IMR-90 (cell line): ENCODE data around the gene SCNN1B. TPM values are rescaled to one million over a fixed set of nuclear protein-coding genes. Genes with fewer than 3 reads are reported as not detected.

Experiments
- ATAC-seq: fragments of 200-7000 bp; cut with Tn5 transposase; 2 replicates; pipeline ENCODE4 v1.9.1; 2020; ENCODE audit warnings: low read depth, mild to moderate bottlenecking, moderate library complexity
- BruUV-seq: library from RNA; stranded (reverse); fragments of 400-500 nt; replicated peaks from 2 replicates; lab custom pipeline; 2021; lab: Mats Ljungman, UMichigan
- CTCF ChIA-PET: fragments of 300-600 bp; formaldehyde crosslinking; extraction: SDS; loops from one replicate; lab custom pipeline; 2021; ENCODE audit warnings: antibody characterized with exemption; lab: Yijun Ruan, JAX
- POLR2A ChIA-PET: fragments of 300-600 bp; sonication (Branson Sonifier 250); formaldehyde crosslinking; loops from one replicate; lab custom pipeline; 2022; ENCODE audit warnings: antibody characterized with exemption; ENCODE audit not compliant: unreplicated experiment; lab: Charles Lee
- DNase-seq: peaks from one replicate; pipeline ENCODE4 v3.0.0; 2013
- H2AFZ ChIP-seq: replicated peaks from 2 replicates; pipeline ENCODE3; 2013; ENCODE audit warnings: low read length, mild to moderate bottlenecking; ENCODE audit not compliant: poor library complexity
- H2AK5ac ChIP-seq: 2 replicates; pipeline ENCODE4 v1.6.1; 2013; ENCODE audit warnings: low read depth, low read length, inconsistent platforms
- H2AK9ac ChIP-seq: replicated peaks from 2 replicates; pipeline ENCODE3; 2013; ENCODE audit warnings: mild to moderate bottlenecking, low read depth, low read length, moderate library complexity; ENCODE audit not compliant: poor library complexity
- H2BK120ac ChIP-seq: 2 replicates; pipeline ENCODE4 v1.6.1; 2013; ENCODE audit warnings: low read depth, low read length, inconsistent platforms
- H2BK15ac ChIP-seq: 3 replicates; pipeline ENCODE4 v1.6.1; 2013; ENCODE audit warnings: low read depth, low read length, inconsistent platforms
- H2BK20ac ChIP-seq: 2 replicates; pipeline ENCODE4 v1.6.1; 2013; ENCODE audit warnings: low read depth, mild to moderate bottlenecking, inconsistent platforms, low read length, moderate library complexity
- H2BK5ac ChIP-seq: 2 replicates; pipeline ENCODE4 v1.6.1; 2013; ENCODE audit warnings: mild to moderate bottlenecking, low read depth, low read length, inconsistent platforms; ENCODE audit not compliant: poor library complexity, severe bottlenecking
- H3K14ac ChIP-seq: replicated peaks from 2 replicates; pipeline ENCODE4 v1.6.1; 2013; ENCODE audit warnings: low read depth, low read length, inconsistent platforms
- H3K18ac ChIP-seq: 2 replicates; pipeline ENCODE4 v1.6.1; 2013; ENCODE audit warnings: low read depth, low read length, control low read depth
- H3K23ac ChIP-seq: 2 replicates; pipeline ENCODE4 v1.6.1; 2013; ENCODE audit warnings: low read depth, low read length, inconsistent platforms
- H3K27ac ChIP-seq: 2 replicates; pipeline ENCODE4 v1.5.1; 2013; ENCODE audit warnings: mild to moderate bottlenecking, control low read depth, low read length; ENCODE audit not compliant: insufficient read depth
- H3K27me3 ChIP-seq: 2 replicates; pipeline ENCODE4 v1.6.1; 2013; ENCODE audit warnings: low read length; ENCODE audit not compliant: control insufficient read depth, insufficient read depth
- H3K36me3 ChIP-seq: 2 replicates; pipeline ENCODE4 v1.6.1; 2013; ENCODE audit warnings: low read length, mixed read lengths; ENCODE audit not compliant: control insufficient read depth, insufficient read depth
- H3K4ac ChIP-seq: 2 replicates; pipeline ENCODE4 v1.6.1; 2013; ENCODE audit warnings: low read depth, low read length, inconsistent platforms
- H3K4me1 ChIP-seq: 2 replicates; pipeline ENCODE4 v1.6.1; 2013; ENCODE audit warnings: low read length, mixed read lengths; ENCODE audit not compliant: control insufficient read depth, insufficient read depth
- H3K4me2 ChIP-seq: 2 replicates; pipeline ENCODE4 v1.6.1; 2013; ENCODE audit warnings: low read depth, mild to moderate bottlenecking, control low read depth, low read length, moderate library complexity
- H3K4me3 ChIP-seq: 2 replicates; pipeline ENCODE4 v1.5.1; 2013; ENCODE audit warnings: low read depth, mild to moderate bottlenecking, control low read depth, low read length, moderate library complexity; ENCODE audit not compliant: insufficient read depth
- H3K56ac ChIP-seq: 2 replicates; pipeline ENCODE4 v1.6.1; 2013; ENCODE audit warnings: low read length, inconsistent platforms; ENCODE audit not compliant: insufficient read depth; ENCODE audit errors: extremely low read depth
- H3K79me1 ChIP-seq, 2 experiments: 2 replicates each; pipeline ENCODE4 v1.6.1; 2013; ENCODE audit warnings: low read length in 2 of 2, inconsistent platforms in 1 of 2, low read depth in 1 of 2
- H3K9ac ChIP-seq: 2 replicates; pipeline ENCODE4 v1.6.1; 2013; ENCODE audit warnings: low read depth, low read length, control low read depth
- H3K9me1 ChIP-seq: 2 replicates; pipeline ENCODE4 v1.6.1; 2013; ENCODE audit warnings: low read length, inconsistent platforms; ENCODE audit not compliant: insufficient read depth
- H3K9me3 ChIP-seq: 2 replicates; pipeline ENCODE4 v1.6.1; 2013; ENCODE audit warnings: low read length; ENCODE audit not compliant: control insufficient read depth, insufficient read depth
- H4K20me1 ChIP-seq: 2 replicates; pipeline ENCODE4 v1.6.1; 2013; ENCODE audit warnings: low read length, inconsistent platforms; ENCODE audit not compliant: insufficient read depth
- H4K5ac ChIP-seq: 2 replicates; pipeline ENCODE4 v1.6.1; 2013; ENCODE audit warnings: mild to moderate bottlenecking, low read depth, low read length, control low read depth
- H4K8ac ChIP-seq, 2 experiments: 2 replicates each; pipeline ENCODE4 v1.6.1; 2013; ENCODE audit warnings: low read depth in 2 of 2, low read length in 2 of 2, control low read depth in 1 of 2, inconsistent platforms in 1 of 2
- H4K91ac ChIP-seq: 2 replicates; pipeline ENCODE4 v1.6.1; 2013; ENCODE audit warnings: low read depth, low read length, inconsistent platforms; ENCODE audit not compliant: insufficient read depth
- BHLHE40 ChIP-seq: fragments of 150-350 bp; IDR thresholded peaks from 2 replicates; pipeline ENCODE4 v1.6.1; 2016; ENCODE audit warnings: mild to moderate bottlenecking, low read depth, low read length
- CEBPB ChIP-seq: IDR thresholded peaks from 2 replicates; pipeline ENCODE4 v1.6.1; 2012; ENCODE audit warnings: low read depth, low read length, improper control_type of control experiment
- CHD1 ChIP-seq: IDR thresholded peaks from 2 replicates; pipeline ENCODE4 v1.6.1; 2012; ENCODE audit warnings: low read depth, low read length, improper control_type of control experiment
- FOS ChIP-seq: fragments of 150-350 bp; IDR thresholded peaks from 2 replicates; pipeline ENCODE4 v1.6.1; 2016; ENCODE audit warnings: low read depth, low read length
- MAFK ChIP-seq: IDR thresholded peaks from 2 replicates; pipeline ENCODE4 v1.6.1; 2012; ENCODE audit warnings: low read depth, low read length, improper control_type of control experiment
- MAZ ChIP-seq: IDR thresholded peaks from 2 replicates; pipeline ENCODE4 v1.6.1; 2012; ENCODE audit warnings: low read depth, mild to moderate bottlenecking, low read length, improper control_type of control experiment, moderate library complexity, borderline replicate concordance
- MXI1 ChIP-seq: IDR thresholded peaks from 2 replicates; pipeline ENCODE4 v1.6.1; 2012; ENCODE audit warnings: low read depth, mild to moderate bottlenecking, low read length, moderate library complexity, borderline replicate concordance
- NFE2L2 ChIP-seq: fragments of 150-350 bp; IDR thresholded peaks from 2 replicates; pipeline ENCODE4 v1.6.1; 2016; ENCODE audit warnings: low read depth, mild to moderate bottlenecking, low read length
- POLR2A ChIP-seq: IDR thresholded peaks from 2 replicates; pipeline ENCODE4 v1.6.1; 2012; ENCODE audit warnings: mild to moderate bottlenecking, low read depth, low read length
- RAD21 ChIP-seq: IDR thresholded peaks from 2 replicates; pipeline ENCODE4 v1.6.1; 2012; ENCODE audit warnings: low read length, improper control_type of control experiment
- RCOR1 ChIP-seq: IDR thresholded peaks from 2 replicates; pipeline ENCODE4 v1.6.1; 2012; ENCODE audit warnings: mild to moderate bottlenecking, low read length, improper control_type of control experiment; ENCODE audit not compliant: insufficient replicate concordance
- RFX5 ChIP-seq: IDR thresholded peaks from 2 replicates; pipeline ENCODE4 v1.8.0; 2012; ENCODE audit warnings: low read depth, mild to moderate bottlenecking, low read length, moderate library complexity
- SMC3 ChIP-seq: fragments of 150-350 bp; IDR thresholded peaks from 2 replicates; pipeline ENCODE4 v1.6.1; 2016; ENCODE audit warnings: low read depth, mild to moderate bottlenecking, antibody characterized with exemption, low read length, moderate library complexity
- WGBS, 2 experiments: methylation state at CpG; one replicate each; pipeline versions ENCODE4 v1.1.5 to v1.1.7; 2013; ENCODE audit warnings: missing lambda C conversion rate in 2 of 2; ENCODE audit not compliant: insufficient read length in 1 of 2; ENCODE audit errors: extremely low coverage in 2 of 2; 5-methylcytosine and 5-hydroxymethylcytosine counted together
- dilution Hi-C: fragments of 300-500 bp; cut with HindIII; formaldehyde crosslinking; loops from one replicate; pipeline ENCODE4 v1.14.3; 2018; ENCODE audit warnings: low sequenced_read_pairs; ENCODE audit not compliant: unreplicated experiment
- in situ Hi-C: fragments of 300-500 bp; cut with MboI; formaldehyde crosslinking; loops from 3 replicates; pipeline ENCODE4 v1.14.3; 2019; ENCODE audit warnings: low sequenced_read_pairs, inconsistent platforms, mixed read lengths
- intact Hi-C: fragments of 100-400 bp; cut with micrococcal nuclease; formaldehyde crosslinking; loops from 2 replicates; pipeline ENCODE4 v1.10.0; 2022
- polyA plus RNA-seq, 3 experiments: library from polyadenylated mRNA; depleted of rRNA; stranded (reverse); fragments of >200 nt; gene quantifications; 2 replicates each; pipeline ENCODE4 v1.2.3, GENCODE V29; 2012; ENCODE audit warnings: low replicate concordance in 1 of 3
- total RNA-seq: library from RNA; depleted of rRNA; stranded (reverse); fragments of >200 nt; gene quantifications from 2 replicates; pipeline ENCODE4 v1.2.3, GENCODE V29; 2012
- TF ChIP-seq, protein P1 (sequence below): fragments of 150-350 bp; IDR thresholded peaks from 2 replicates; pipeline ENCODE4 v1.6.1; 2017; ENCODE audit warnings: mild to moderate bottlenecking, antibody characterized with exemption, low read length, low read depth
- TF ChIP-seq, protein P2 (sequence below): fragments of 150-350 bp; IDR thresholded peaks from 2 replicates; pipeline ENCODE4 v1.6.1; 2016; ENCODE audit warnings: low read depth, mild to moderate bottlenecking, low read length, moderate library complexity, borderline replicate concordance
- TF ChIP-seq, protein P3 (sequence below): conservative IDR thresholded peaks from 2 replicates; pipeline ENCODE4 v1.5.1; 2012; ENCODE audit warnings: mild to moderate bottlenecking, low read depth, low read length, improper control_type of control experiment

The SCNN1B gene
- total and polyA plus RNA-seq, 2 of the 4 experiments (the other 2 are of a cell fraction), result not detected

DNA sequence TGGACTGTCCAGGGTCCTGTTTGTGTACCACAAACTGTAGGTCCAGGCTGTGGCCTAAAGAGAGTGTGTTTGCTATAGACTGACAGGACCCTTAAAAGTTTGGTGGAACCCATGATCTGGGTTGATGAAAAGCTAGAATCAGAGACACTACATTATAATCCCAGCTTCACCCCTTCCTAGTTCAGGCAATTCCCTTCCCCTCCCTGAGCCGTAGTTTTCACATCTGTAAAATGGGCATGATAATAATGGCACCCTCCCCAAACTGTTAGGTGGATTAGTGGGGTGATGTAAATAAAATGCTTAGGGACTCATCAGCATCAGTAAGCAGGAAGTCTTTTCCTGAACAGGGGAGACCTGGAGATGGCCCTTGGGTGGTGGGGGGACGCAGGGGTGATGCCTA lies 2.5 kb downstream of the SCNN1B start:
- Histone ChIP-seq H3K23ac (no peak overlapping the region), H4K20me1 (no peaks in the 10 kb centered on the region), H3K9me1 (no peaks in the 10 kb centered on the region), H4K5ac (no peak overlapping the region), H3K36me3 (no peaks in the 10 kb centered on the region), H2AFZ (no peak overlapping the region), H3K9me3 (no peaks in the 10 kb centered on the region), H3K4me3 (no peak overlapping the region), H3K4me1 (no peaks in the 10 kb centered on the region), H2AK5ac (no peak overlapping the region), H3K9ac (no peak overlapping the region), H2BK20ac (no peak overlapping the region), H3K4ac (no peak overlapping the region), H3K27me3 (peaks cover 20% of the 10 kb centered on the region), H3K14ac (no peak overlapping the region), H2BK120ac (no peak overlapping the region), H2BK15ac (no peak overlapping the region), H2BK5ac (no peak overlapping the region), H3K79me1 (no peaks in the 10 kb centered on the region), H4K8ac (no peak overlapping the region), H4K91ac (no peak overlapping the region), H3K27ac (no peak overlapping the region), H3K4me2 (no peak overlapping the region), H3K56ac (no peak overlapping the region), H3K18ac (no peak overlapping the region), H2AK9ac (no peak overlapping the region)
- intact Hi-C loops (no loop called here), dilution Hi-C loops (no loop called here), in situ Hi-C loops (no loop called here)
- no CpG with 5 or more reads among the region's 2 CpGs for WGBS, 2 experiments
- BruUV-seq, result no TSS peak
- TF ChIP-seq MAFK, result no peak
- no peak for TF ChIP-seq MXI1
- TF ChIP-seq, protein P1, sequence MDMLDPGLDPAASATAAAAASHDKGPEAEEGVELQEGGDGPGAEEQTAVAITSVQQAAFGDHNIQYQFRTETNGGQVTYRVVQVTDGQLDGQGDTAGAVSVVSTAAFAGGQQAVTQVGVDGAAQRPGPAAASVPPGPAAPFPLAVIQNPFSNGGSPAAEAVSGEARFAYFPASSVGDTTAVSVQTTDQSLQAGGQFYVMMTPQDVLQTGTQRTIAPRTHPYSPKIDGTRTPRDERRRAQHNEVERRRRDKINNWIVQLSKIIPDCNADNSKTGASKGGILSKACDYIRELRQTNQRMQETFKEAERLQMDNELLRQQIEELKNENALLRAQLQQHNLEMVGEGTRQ, result no peak
- no peak for TF ChIP-seq RAD21
- TF ChIP-seq, protein P2, sequence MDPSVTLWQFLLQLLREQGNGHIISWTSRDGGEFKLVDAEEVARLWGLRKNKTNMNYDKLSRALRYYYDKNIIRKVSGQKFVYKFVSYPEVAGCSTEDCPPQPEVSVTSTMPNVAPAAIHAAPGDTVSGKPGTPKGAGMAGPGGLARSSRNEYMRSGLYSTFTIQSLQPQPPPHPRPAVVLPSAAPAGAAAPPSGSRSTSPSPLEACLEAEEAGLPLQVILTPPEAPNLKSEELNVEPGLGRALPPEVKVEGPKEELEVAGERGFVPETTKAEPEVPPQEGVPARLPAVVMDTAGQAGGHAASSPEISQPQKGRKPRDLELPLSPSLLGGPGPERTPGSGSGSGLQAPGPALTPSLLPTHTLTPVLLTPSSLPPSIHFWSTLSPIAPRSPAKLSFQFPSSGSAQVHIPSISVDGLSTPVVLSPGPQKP, result no peak
- no peak for TF ChIP-seq CHD1
- no peak for TF ChIP-seq MAZ
- no peak for TF ChIP-seq BHLHE40
- no peak for TF ChIP-seq FOS
- TF ChIP-seq RFX5, result no peak
- no peak for TF ChIP-seq POLR2A
- no peak for TF ChIP-seq SMC3
- TF ChIP-seq, protein P3, sequence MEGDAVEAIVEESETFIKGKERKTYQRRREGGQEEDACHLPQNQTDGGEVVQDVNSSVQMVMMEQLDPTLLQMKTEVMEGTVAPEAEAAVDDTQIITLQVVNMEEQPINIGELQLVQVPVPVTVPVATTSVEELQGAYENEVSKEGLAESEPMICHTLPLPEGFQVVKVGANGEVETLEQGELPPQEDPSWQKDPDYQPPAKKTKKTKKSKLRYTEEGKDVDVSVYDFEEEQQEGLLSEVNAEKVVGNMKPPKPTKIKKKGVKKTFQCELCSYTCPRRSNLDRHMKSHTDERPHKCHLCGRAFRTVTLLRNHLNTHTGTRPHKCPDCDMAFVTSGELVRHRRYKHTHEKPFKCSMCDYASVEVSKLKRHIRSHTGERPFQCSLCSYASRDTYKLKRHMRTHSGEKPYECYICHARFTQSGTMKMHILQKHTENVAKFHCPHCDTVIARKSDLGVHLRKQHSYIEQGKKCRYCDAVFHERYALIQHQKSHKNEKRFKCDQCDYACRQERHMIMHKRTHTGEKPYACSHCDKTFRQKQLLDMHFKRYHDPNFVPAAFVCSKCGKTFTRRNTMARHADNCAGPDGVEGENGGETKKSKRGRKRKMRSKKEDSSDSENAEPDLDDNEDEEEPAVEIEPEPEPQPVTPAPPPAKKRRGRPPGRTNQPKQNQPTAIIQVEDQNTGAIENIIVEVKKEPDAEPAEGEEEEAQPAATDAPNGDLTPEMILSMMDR, result no peak
- TF ChIP-seq RCOR1, result no peak
- TF ChIP-seq CEBPB, result no peak
- no peak for TF ChIP-seq NFE2L2
- no peak for DNase-seq
- ChIA-PET CTCF (no interaction called here), POLR2A (no interaction called here)
- no peak for ATAC-seq
